ENCODE results near the gene RUFY3.
A peak's percentile ranks its signal among the peaks of the same experiment; 100 is the strongest.
"Not testable (repeated sequence)": the region's sequence is repeated elsewhere in the genome, so short reads cannot be mapped to it uniquely, and the experiment has no call there.

The RUFY3 gene

DNA sequence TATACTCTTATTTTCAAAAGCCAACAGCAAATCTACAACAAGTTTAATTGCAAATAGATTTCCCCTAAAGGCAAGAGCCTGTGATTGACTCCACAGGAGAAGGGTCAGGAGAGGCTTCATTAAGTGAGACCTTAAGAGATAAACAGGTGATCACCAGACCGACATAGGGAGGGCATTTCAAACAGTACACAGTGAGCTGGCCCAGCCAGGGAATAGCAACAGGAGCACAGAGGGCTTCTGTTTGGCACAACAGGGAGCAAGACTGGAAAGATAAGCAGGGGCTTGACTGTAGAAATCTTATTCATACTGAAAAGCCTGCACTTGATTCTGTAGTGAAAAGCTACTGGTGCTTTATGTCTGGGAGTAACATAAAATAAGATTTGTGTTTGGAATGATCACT, 3.9 kb downstream of the RUFY3 start:
- H3F3A ChIP-seq (ENCODE audit: control insufficient read depth, insufficient read depth), result no peaks in the 10 kb centered on the region
- H3K9me3 ChIP-seq (ENCODE audit: control insufficient read depth, insufficient read depth, low read length), result no peaks in the 10 kb centered on the region
- no peak overlapping the region for H3K4me2 ChIP-seq (ENCODE audit: low read length)
- no peak overlapping the region for H3K27ac ChIP-seq (ENCODE audit: low read depth, low read length)
- no peaks in the 10 kb centered on the region for H3K27me3 ChIP-seq (ENCODE audit: control insufficient read depth, low read length)
- no peaks in the 10 kb centered on the region for H4K20me1 ChIP-seq (ENCODE audit: control insufficient read depth, insufficient read depth, low read depth, low read length)
- H3K79me2 ChIP-seq (ENCODE audit: control insufficient read depth, low read length), result peaks cover 69% of the 10 kb centered on the region
- no peak overlapping the region for H3K4me3 ChIP-seq (ENCODE audit: low read length)
- H3K4me1 ChIP-seq (ENCODE audit: control insufficient read depth, low read length), result peaks cover 17% of the 10 kb centered on the region
- TF ChIP-seq CTCF (IDR thresholded peaks at IDR 0.05; ENCODE audit: low read depth, low read length, poor library complexity, severe bottlenecking) (no peak), EZH2phosphoT487 (IDR thresholded peaks at IDR 0.05; ENCODE audit: borderline replicate concordance, low read length) (no peak)
- H3K9me2 ChIP-seq (replicated peaks; ENCODE audit: control insufficient read depth, low read length), result no peaks in the 10 kb centered on the region
- peaks cover 5% of the 10 kb centered on the region for H3K36me3 ChIP-seq (ENCODE audit: control insufficient read depth, low read length)

GRCh38 chr4:70726515-70726914, 4.8 kb downstream of the RUFY3 start:
- H3F3A ChIP-seq (ENCODE audit: control insufficient read depth, insufficient read depth); H3K9me3 ChIP-seq (ENCODE audit: control insufficient read depth, insufficient read depth, low read length); H3K27ac ChIP-seq (ENCODE audit: low read depth, low read length); H4K20me1 ChIP-seq (ENCODE audit: control insufficient read depth, insufficient read depth, low read depth, low read length); H3K27me3 ChIP-seq (ENCODE audit: control insufficient read depth, low read length); H3K36me3 ChIP-seq (ENCODE audit: control insufficient read depth, low read length); H3K9me2 ChIP-seq (replicated peaks; ENCODE audit: control insufficient read depth, low read length); H3K4me3 ChIP-seq (ENCODE audit: low read length); H3K4me2 ChIP-seq (ENCODE audit: low read length): not testable (repeated sequence)
- H3K4me1 ChIP-seq (ENCODE audit: control insufficient read depth, low read length), result peaks cover 26% of the 10 kb centered on the region
- peaks cover 69% of the 10 kb centered on the region for H3K79me2 ChIP-seq (ENCODE audit: control insufficient read depth, low read length)

DNA sequence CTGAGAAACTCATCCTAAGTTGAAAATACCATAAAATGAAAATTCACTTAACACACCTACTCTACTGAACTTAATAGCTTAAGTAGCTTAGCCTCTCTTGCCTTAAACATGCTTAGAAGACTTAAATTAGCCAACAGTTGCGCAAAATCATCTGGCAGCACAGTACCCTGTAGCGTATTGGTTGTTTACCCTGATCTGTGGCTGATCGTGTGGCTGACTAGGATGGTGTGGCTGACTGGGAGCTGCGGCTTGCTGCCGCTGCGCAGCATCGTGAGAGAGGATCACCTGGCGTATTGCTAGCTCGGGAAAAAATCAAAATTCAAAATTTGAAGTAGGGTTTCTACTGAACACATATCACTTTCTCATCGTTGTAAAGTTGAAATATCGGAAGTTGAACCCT, 6.3 kb downstream of the RUFY3 start:
- H3K27ac ChIP-seq (ENCODE audit: low read depth, low read length), result no peak overlapping the region
- no peak overlapping the region for H3K4me2 ChIP-seq (ENCODE audit: low read length)
- H3K9me2 ChIP-seq (replicated peaks; ENCODE audit: control insufficient read depth, low read length), result no peaks in the 10 kb centered on the region
- H3K79me2 ChIP-seq (ENCODE audit: control insufficient read depth, low read length), result peaks cover 67% of the 10 kb centered on the region
- H3K36me3 ChIP-seq (ENCODE audit: control insufficient read depth, low read length), result peaks cover 3% of the 10 kb centered on the region; the same call in 1 of the 2 replicates
- peaks cover under 1% of the 10 kb centered on the region; the same call in 1 of the 2 replicates for H3F3A ChIP-seq (ENCODE audit: control insufficient read depth, insufficient read depth)
- H3K27me3 ChIP-seq (ENCODE audit: control insufficient read depth, low read length), result no peaks in the 10 kb centered on the region
- H3K4me3 ChIP-seq (ENCODE audit: low read length), result no peak overlapping the region
- H3K9me3 ChIP-seq (ENCODE audit: control insufficient read depth, insufficient read depth, low read length), result no peaks in the 10 kb centered on the region
- H4K20me1 ChIP-seq (ENCODE audit: control insufficient read depth, insufficient read depth, low read depth, low read length), result no peaks in the 10 kb centered on the region
- no peak for TF ChIP-seq CTCF (IDR thresholded peaks at IDR 0.05; ENCODE audit: low read depth, low read length, poor library complexity, severe bottlenecking)
- no peak for TF ChIP-seq EZH2phosphoT487 (IDR thresholded peaks at IDR 0.05; ENCODE audit: borderline replicate concordance, low read length)
- H3K4me1 ChIP-seq (ENCODE audit: control insufficient read depth, low read length), result peaks cover 37% of the 10 kb centered on the region

DNA sequence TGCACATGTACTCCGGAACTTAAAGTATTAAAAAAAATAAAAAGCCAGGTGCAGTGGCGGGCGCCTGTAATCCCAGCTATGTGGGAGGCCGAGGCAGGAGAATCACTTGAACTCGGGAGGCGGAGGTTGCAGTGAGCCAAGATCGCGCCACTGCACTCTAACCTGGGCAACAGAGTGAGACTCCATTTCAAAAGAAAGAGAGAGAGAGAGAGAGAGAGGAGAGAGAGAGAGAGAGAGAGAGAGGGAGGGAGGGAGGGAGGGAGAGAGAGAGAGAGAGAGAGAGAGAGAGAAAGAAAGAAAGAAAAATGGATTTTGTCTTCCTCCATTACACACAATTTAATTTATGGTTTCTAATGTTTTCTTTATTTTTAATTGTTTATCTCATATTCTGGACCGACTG, 11.1 kb downstream of the RUFY3 start:
- not testable (repeated sequence) for H3K9me3 ChIP-seq (ENCODE audit: control insufficient read depth, insufficient read depth, low read length); H3K9me2 ChIP-seq (replicated peaks; ENCODE audit: control insufficient read depth, low read length); H3K36me3 ChIP-seq (ENCODE audit: control insufficient read depth, low read length); H3K27me3 ChIP-seq (ENCODE audit: control insufficient read depth, low read length); H3K4me3 ChIP-seq (ENCODE audit: low read length); H4K20me1 ChIP-seq (ENCODE audit: control insufficient read depth, insufficient read depth, low read depth, low read length)
- peaks cover 23% of the 10 kb centered on the region for H3F3A ChIP-seq (ENCODE audit: control insufficient read depth, insufficient read depth)
- peak overlapping the region; percentile 88; the same call in 1 of the 2 replicates for H3K4me2 ChIP-seq (ENCODE audit: low read length)
- peaks cover 82% of the 10 kb centered on the region for H3K79me2 ChIP-seq (ENCODE audit: control insufficient read depth, low read length)
- H3K4me1 ChIP-seq (ENCODE audit: control insufficient read depth, low read length), result peaks cover 82% of the 10 kb centered on the region
- H3K27ac ChIP-seq (ENCODE audit: low read depth, low read length), result peak overlapping the region; percentile 86; the same call in 1 of the 2 replicates

Measured in DOHH2 (cell line).